GM23338 (cell line): Measurements from ENCODE around the gene TSFM.
A peak's percentile ranks its signal among the peaks of the same experiment; 100 is the strongest.

Source experiments
- POLR2AphosphoS5 ChIP-seq: IDR thresholded peaks from 2 replicates; pipeline ENCODE4 v1.6.1; 2016; ENCODE audit warnings: antibody characterized with exemption, low read depth
- TF ChIP-seq, protein P1 (sequence below), 2 experiments: fragments of 200-600 bp in 1 of 2; sonication (generic) in 1 of 2; conservative IDR thresholded peaks; 2 replicates each; pipeline versions ENCODE4 v1.5.1 to v1.6.1; 2016 to 2017; ENCODE audit warnings: antibody characterized with exemption in 2 of 2, low read depth in 2 of 2, mild to moderate bottlenecking in 2 of 2, moderate library complexity in 1 of 2

DNA sequence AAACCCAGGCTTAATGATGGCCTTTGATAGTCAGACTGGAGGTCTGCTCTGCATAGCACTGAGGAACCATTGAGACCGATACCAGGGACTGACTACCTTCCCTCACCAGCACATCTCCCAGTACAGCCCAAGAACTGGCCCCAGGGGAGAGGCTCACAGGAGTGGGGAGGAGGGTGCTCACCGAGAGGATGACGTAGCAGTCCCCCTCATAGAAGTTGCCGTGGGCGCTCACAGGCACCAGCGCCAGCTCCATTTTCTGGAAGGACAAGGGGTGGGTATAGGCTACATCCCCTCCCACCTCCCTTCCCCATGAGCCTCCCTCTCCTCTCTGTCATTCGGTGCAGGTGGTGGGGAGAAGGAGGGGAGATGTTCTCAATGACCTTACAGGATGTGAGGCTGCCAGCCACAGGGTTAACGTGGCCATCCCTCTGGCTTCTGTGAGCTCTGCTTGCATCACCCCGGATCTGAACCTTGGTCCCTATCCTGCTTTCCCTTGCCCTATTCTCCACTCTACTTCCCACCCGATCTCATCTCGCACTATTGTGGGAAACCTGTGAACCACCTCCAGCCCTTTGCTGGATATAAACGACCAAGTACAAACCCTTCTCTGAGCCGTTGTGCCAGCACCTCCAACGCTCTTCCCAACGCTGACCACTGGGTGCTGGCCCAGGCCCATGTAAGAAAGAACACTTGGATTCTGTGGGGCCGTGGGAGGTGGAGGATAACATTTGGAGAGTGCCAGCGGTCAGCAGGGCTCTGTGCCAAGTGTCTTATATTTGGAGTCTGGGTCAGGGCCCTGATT, 31.6 kb downstream of the TSFM start:
- TF ChIP-seq, protein P1, sequence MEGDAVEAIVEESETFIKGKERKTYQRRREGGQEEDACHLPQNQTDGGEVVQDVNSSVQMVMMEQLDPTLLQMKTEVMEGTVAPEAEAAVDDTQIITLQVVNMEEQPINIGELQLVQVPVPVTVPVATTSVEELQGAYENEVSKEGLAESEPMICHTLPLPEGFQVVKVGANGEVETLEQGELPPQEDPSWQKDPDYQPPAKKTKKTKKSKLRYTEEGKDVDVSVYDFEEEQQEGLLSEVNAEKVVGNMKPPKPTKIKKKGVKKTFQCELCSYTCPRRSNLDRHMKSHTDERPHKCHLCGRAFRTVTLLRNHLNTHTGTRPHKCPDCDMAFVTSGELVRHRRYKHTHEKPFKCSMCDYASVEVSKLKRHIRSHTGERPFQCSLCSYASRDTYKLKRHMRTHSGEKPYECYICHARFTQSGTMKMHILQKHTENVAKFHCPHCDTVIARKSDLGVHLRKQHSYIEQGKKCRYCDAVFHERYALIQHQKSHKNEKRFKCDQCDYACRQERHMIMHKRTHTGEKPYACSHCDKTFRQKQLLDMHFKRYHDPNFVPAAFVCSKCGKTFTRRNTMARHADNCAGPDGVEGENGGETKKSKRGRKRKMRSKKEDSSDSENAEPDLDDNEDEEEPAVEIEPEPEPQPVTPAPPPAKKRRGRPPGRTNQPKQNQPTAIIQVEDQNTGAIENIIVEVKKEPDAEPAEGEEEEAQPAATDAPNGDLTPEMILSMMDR (conservative IDR thresholded peaks at IDR 0.05; ENCODE audit: low read depth in 2 of 2), result peak; percentile 14 to 37; a peak in 2 of 4 replicates
- no peak for TF ChIP-seq POLR2AphosphoS5
